A549 (cell line): ENCODE measurements around the gene PRKN.

ENCODE experiments used
- BHLHE40 ChIP-seq: IDR thresholded peaks from 2 replicates; pipeline ENCODE4 v1.6.1; 2012; ENCODE audit warnings: low read depth, low read length, inconsistent platforms
- EP300 ChIP-seq, 2 experiments: fragments of >200 bp; sonication (Bioruptor Twin); formaldehyde crosslinking; IDR thresholded peaks; 2 replicates in 1 of 2; 3 replicates in 1 of 2; pipeline ENCODE4 v1.6.1; 2016 to 2017
- HOXB13 ChIP-seq: fragments of 250-450 bp; sonication (Bioruptor Pico); IDR thresholded peaks from 2 replicates; pipeline ENCODE4 v1.5.0; 2020; ENCODE audit warnings: low read depth, mild to moderate bottlenecking, moderate library complexity
- KDM1A ChIP-seq: fragments of 200-600 bp; sonication (generic); IDR thresholded peaks from 2 replicates; pipeline ENCODE4 v1.6.1; 2016; ENCODE audit warnings: low read depth, mild to moderate bottlenecking
- TF ChIP-seq, protein P1 (sequence below): IDR thresholded peaks from 2 replicates; pipeline ENCODE4 v1.6.1; 2012
- TF ChIP-seq, protein P2 (sequence below): fragments of 450-650 bp; IDR thresholded peaks from 2 replicates; pipeline ENCODE4 v1.6.1; 2014; ENCODE audit warnings: antibody characterized with exemption
- TF ChIP-seq, protein P3 (sequence below): fragments of >200 bp; sonication (Bioruptor Twin); formaldehyde crosslinking; IDR thresholded peaks from 3 replicates; pipeline ENCODE4 v1.5.1; 2016

DNA sequence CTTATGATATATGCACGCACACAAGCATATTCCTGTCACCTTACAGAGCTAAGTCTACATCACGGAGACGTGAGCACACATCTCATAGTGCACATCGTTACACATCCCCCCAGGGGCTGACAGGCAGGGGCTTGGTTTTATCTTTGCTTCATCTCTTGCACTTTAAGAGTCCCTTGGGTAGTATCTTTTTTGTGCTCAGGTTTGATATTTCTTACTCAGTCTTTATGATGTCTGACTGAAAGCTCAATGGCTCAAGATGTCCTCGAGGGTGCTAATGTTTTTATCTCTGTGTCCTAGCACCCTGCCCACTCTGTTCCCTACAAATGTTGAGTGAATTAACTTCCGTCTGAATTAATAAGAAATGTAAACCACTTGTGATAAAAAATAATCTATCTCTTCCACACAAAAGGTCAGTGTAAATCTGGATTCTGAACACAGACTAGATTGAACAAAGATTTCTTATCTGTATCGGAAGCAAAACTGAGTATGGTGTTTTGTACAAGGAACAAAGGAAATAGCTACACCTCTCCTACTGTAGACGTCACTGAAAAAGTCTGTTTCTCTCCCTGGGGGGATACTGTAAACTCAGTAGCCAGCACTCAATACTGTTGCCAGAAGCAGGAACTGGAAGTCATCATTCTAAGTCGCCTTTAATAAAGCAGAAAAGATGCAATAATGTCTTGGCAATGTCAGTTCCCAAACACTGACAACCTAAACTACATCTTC lies 195.1 kb downstream of the PRKN start:
- TF ChIP-seq, protein P1, sequence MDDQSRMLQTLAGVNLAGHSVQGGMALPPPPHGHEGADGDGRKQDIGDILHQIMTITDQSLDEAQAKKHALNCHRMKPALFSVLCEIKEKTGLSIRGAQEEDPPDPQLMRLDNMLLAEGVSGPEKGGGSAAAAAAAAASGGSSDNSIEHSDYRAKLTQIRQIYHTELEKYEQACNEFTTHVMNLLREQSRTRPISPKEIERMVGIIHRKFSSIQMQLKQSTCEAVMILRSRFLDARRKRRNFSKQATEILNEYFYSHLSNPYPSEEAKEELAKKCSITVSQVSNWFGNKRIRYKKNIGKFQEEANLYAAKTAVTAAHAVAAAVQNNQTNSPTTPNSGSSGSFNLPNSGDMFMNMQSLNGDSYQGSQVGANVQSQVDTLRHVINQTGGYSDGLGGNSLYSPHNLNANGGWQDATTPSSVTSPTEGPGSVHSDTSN = no peak
- TF ChIP-seq KDM1A = no peak
- TF ChIP-seq, protein P2, sequence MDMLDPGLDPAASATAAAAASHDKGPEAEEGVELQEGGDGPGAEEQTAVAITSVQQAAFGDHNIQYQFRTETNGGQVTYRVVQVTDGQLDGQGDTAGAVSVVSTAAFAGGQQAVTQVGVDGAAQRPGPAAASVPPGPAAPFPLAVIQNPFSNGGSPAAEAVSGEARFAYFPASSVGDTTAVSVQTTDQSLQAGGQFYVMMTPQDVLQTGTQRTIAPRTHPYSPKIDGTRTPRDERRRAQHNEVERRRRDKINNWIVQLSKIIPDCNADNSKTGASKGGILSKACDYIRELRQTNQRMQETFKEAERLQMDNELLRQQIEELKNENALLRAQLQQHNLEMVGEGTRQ = no peak
- TF ChIP-seq EP300 (IDR thresholded peaks at IDR 0.05) = no peak
- TF ChIP-seq BHLHE40 = no peak
- TF ChIP-seq, protein P3, sequence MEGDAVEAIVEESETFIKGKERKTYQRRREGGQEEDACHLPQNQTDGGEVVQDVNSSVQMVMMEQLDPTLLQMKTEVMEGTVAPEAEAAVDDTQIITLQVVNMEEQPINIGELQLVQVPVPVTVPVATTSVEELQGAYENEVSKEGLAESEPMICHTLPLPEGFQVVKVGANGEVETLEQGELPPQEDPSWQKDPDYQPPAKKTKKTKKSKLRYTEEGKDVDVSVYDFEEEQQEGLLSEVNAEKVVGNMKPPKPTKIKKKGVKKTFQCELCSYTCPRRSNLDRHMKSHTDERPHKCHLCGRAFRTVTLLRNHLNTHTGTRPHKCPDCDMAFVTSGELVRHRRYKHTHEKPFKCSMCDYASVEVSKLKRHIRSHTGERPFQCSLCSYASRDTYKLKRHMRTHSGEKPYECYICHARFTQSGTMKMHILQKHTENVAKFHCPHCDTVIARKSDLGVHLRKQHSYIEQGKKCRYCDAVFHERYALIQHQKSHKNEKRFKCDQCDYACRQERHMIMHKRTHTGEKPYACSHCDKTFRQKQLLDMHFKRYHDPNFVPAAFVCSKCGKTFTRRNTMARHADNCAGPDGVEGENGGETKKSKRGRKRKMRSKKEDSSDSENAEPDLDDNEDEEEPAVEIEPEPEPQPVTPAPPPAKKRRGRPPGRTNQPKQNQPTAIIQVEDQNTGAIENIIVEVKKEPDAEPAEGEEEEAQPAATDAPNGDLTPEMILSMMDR = no peak
- no peak for TF ChIP-seq HOXB13 (CRISPR knock-in tag)
